ENCODE measurements around the gene RUSC2. TPM values are rescaled to one million over a fixed set of nuclear protein-coding genes. Genes with fewer than 3 reads are reported as not detected.

Gene RUSC2
- total RNA-seq, 2 experiments from 2014 or later, result 1.3 to 1.7 TPM

- POLR2A ChIA-PET, result interaction anchor here (0.6 kb wide), 1 partner anchor 274 kb away, joined by 3 read pairs; no protein-coding TSS in a partner anchor
- DNase-seq (no peak), ATAC-seq (no peak)
- Mint-ChIP-seq H3K4me3 (no peak overlapping the region), H3K9me3 (no peaks in the 10 kb centered on the region), H3K27ac (no peak overlapping the region), H3K4me1 (ENCODE audit: low read depth) (no peaks in the 10 kb centered on the region), H3K27me3 (no peaks in the 10 kb centered on the region), H3K36me3 (ENCODE audit: low read depth) (no peaks in the 10 kb centered on the region)
- TF ChIP-seq, protein P1, sequence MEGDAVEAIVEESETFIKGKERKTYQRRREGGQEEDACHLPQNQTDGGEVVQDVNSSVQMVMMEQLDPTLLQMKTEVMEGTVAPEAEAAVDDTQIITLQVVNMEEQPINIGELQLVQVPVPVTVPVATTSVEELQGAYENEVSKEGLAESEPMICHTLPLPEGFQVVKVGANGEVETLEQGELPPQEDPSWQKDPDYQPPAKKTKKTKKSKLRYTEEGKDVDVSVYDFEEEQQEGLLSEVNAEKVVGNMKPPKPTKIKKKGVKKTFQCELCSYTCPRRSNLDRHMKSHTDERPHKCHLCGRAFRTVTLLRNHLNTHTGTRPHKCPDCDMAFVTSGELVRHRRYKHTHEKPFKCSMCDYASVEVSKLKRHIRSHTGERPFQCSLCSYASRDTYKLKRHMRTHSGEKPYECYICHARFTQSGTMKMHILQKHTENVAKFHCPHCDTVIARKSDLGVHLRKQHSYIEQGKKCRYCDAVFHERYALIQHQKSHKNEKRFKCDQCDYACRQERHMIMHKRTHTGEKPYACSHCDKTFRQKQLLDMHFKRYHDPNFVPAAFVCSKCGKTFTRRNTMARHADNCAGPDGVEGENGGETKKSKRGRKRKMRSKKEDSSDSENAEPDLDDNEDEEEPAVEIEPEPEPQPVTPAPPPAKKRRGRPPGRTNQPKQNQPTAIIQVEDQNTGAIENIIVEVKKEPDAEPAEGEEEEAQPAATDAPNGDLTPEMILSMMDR (IDR thresholded peaks at IDR 0.05), result no peak
- CTCF ChIA-PET, result interaction anchor here (0.7 to 1.3 kb wide), 2 partner anchors 12 to 37 kb away, joined by 3 to 5 read pairs; no protein-coding TSS in a partner anchor
- intact Hi-C loops (cut with micrococcal nuclease), result no loop called here
Observed at GRCh38 chr9:35517552-35518224, 27.8 kb downstream of the RUSC2 start.

DNA sequence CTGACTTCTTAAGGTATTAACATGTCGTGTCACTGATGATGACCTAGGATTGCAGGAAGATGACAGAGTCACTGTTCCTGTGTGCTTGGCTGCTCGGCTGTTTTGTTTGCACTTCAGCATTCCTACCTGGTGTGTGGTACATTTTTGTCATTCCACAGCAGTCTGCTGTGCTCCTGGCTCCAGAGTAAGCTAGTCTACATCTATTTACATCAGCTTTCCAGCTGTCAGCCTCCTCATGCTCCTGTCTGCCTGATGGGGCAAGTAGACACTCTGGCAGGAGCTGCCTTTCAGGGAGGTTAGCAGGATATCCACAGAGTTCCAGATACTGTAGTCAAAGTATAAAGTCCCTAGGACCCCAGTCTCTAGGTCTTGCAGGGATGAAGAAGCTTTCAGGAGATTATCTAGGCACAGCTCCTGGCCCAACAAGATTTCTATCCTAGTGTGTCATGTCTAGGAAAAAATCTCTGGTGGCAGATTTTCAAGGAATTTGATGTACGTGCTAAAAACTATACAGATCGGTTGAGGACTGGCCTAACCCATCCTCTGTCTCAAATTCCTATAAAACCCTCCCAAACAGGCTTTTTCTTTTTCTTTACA lies 28.4 kb downstream of the RUSC2 start:
- H3K36me3 Mint-ChIP-seq (ENCODE audit: low read depth), result no peaks in the 10 kb centered on the region
- ChIA-PET CTCF (interaction anchor here (0.7 to 1.8 kb wide), 4 partner anchors 7 to 36 kb away, joined by 3 to 5 read pairs (median 4); no protein-coding TSS in a partner anchor), POLR2A (no interaction called here)
- no peaks in the 10 kb centered on the region for H3K4me1 Mint-ChIP-seq (ENCODE audit: low read depth)
- ATAC-seq, result no peak
- H3K4me3 Mint-ChIP-seq, result no peak overlapping the region
- no peak for DNase-seq
- intact Hi-C loops (cut with micrococcal nuclease), result no loop called here
- no peak overlapping the region for H3K27ac Mint-ChIP-seq
- H3K9me3 Mint-ChIP-seq, result no peaks in the 10 kb centered on the region
- TF ChIP-seq, protein P1 (IDR thresholded peaks at IDR 0.05), result no peak
- no peaks in the 10 kb centered on the region for H3K27me3 Mint-ChIP-seq

- no peak for DNase-seq
- Mint-ChIP-seq H3K36me3 (ENCODE audit: low read depth) (no peaks in the 10 kb centered on the region), H3K9me3 (no peaks in the 10 kb centered on the region), H3K4me3 (no peak overlapping the region), H3K4me1 (ENCODE audit: low read depth) (no peaks in the 10 kb centered on the region), H3K27ac (no peak overlapping the region), H3K27me3 (no peaks in the 10 kb centered on the region)
- TF ChIP-seq, protein P1 (IDR thresholded peaks at IDR 0.05), result no peak
- ChIA-PET POLR2A (interaction anchor here (1.5 kb wide), 1 partner anchor 24 kb away, joined by 5 read pairs; no protein-coding TSS in a partner anchor), CTCF (interaction anchor here (1.5 to 1.8 kb wide), 2 partner anchors 8 to 34 kb away, joined by 3 to 4 read pairs; no protein-coding TSS in a partner anchor)
- no peak for ATAC-seq
- intact Hi-C loops (cut with micrococcal nuclease), result no loop called here
Observed at GRCh38 chr9:35518981-35519679, 29.2 kb downstream of the RUSC2 start.

GRCh38 chr9:35519692-35520363 lies 29.9 kb downstream of the RUSC2 start:
- POLR2A ChIA-PET, result interaction anchor here (1.5 kb wide), 1 partner anchor 24 kb away, joined by 5 read pairs; no protein-coding TSS in a partner anchor
- no peak overlapping the region for H3K4me3 Mint-ChIP-seq
- no peaks in the 10 kb centered on the region for H3K27me3 Mint-ChIP-seq
- no peak overlapping the region for H3K27ac Mint-ChIP-seq
- no peaks in the 10 kb centered on the region for H3K36me3 Mint-ChIP-seq (ENCODE audit: low read depth)
- DNase-seq (no peak), ATAC-seq (no peak)
- H3K4me1 Mint-ChIP-seq (ENCODE audit: low read depth), result no peaks in the 10 kb centered on the region
- TF ChIP-seq, protein P1 (IDR thresholded peaks at IDR 0.05), result no peak
- CTCF ChIA-PET, result interaction anchor here (1.5 to 1.8 kb wide), 2 partner anchors 9 to 33 kb away, joined by 3 to 4 read pairs; no protein-coding TSS in a partner anchor
- no peaks in the 10 kb centered on the region for H3K9me3 Mint-ChIP-seq
- intact Hi-C loops (cut with micrococcal nuclease), result no loop called here

All from activated CD8-positive, alpha-beta T cell treated with anti-CD3 and anti-CD28 coated beads for 36 hours (primary cell).